GM12878 (cell line): ENCODE results near the gene ANKRD11.

Experiments
- ATF7 ChIP-seq: fragments of 450-650 bp; IDR thresholded peaks from 2 replicates; pipeline ENCODE4 v1.6.1; 2016; ENCODE audit warnings: low read depth, mild to moderate bottlenecking
- BCL11A ChIP-seq: IDR thresholded peaks from 2 replicates; pipeline ENCODE4 v1.6.1; 2011; ENCODE audit warnings: low read depth, low read length
- CEBPB ChIP-seq, 2 experiments: fragments of 150-350 bp in 1 of 2; IDR thresholded peaks; 2 replicates each; pipeline ENCODE4 v1.6.1; 2012 to 2014; ENCODE audit warnings: low read depth in 2 of 2, low read length in 2 of 2, borderline replicate concordance in 1 of 2, inconsistent platforms in 1 of 2
- NRF1 ChIP-seq: conservative IDR thresholded peaks from 2 replicates; pipeline ENCODE4 v1.6.1; 2011; ENCODE audit warnings: mild to moderate bottlenecking, low read depth, low read length, improper control_type of control experiment
- POLR2A ChIP-seq: IDR thresholded peaks from 2 replicates; pipeline ENCODE4 v1.6.1; 2011; ENCODE audit warnings: low read depth, mild to moderate bottlenecking, low read length
- SP1 ChIP-seq: IDR thresholded peaks from one replicate; pipeline ENCODE4 v1.6.1; 2011; ENCODE audit warnings: low read depth, low read length
- SPI1 ChIP-seq: IDR thresholded peaks from 2 replicates; pipeline ENCODE4 v1.6.1; 2011; ENCODE audit warnings: low read depth, mild to moderate bottlenecking, low read length, moderate library complexity, borderline replicate concordance; ENCODE audit not compliant: insufficient read depth
- TCF12 ChIP-seq: IDR thresholded peaks from 2 replicates; pipeline ENCODE4 v1.6.1; 2011; ENCODE audit warnings: low read depth, mild to moderate bottlenecking, low read length
- ZNF274 ChIP-seq: IDR thresholded peaks from one replicate; pipeline ENCODE4 v1.8.0; 2011; ENCODE audit not compliant: insufficient read length, insufficient read depth
- TF ChIP-seq, protein P1 (sequence below), 3 experiments: IDR thresholded peaks in 2 of 3; conservative IDR thresholded peaks in 1 of 3; 2 replicates each; pipeline ENCODE4 v1.5.1; 2011; ENCODE audit warnings: low read depth in 3 of 3, low read length in 3 of 3, mild to moderate bottlenecking in 3 of 3, control low read depth in 2 of 3, moderate library complexity in 2 of 3, inconsistent platforms in 1 of 3, mixed read lengths in 1 of 3; ENCODE audit not compliant: control insufficient read depth in 2 of 3, insufficient read depth in 1 of 3; ENCODE audit errors: extremely low read depth in 1 of 3
- TF ChIP-seq, protein P2 (sequence below): IDR thresholded peaks from 2 replicates; pipeline ENCODE4 v1.6.1; 2012; ENCODE audit warnings: low read depth, low read length, improper control_type of control experiment

DNA sequence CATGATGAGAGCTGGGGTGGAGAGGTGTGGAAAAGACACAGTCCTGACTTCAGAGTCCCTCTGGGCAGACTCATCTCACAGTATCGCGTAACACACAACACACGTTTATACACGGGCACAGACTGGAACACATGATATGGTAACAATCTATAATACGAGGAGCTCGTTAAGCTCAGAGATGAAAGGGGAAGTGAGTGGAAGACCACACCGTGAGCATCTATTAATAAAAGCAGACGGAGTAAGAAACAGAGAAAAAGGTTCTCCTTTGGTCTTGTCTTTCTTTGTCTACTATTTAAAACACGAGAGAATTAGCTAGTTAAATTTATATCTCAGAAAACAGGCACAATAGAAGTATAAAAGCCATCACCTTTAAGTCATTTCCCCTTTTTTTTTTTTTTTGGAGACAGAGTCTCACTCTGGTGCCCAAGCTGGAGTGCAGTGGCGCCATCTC lies 13.5 kb downstream of the ANKRD11 start:
- TF ChIP-seq ZNF274: no peak
- TF ChIP-seq, protein P1, sequence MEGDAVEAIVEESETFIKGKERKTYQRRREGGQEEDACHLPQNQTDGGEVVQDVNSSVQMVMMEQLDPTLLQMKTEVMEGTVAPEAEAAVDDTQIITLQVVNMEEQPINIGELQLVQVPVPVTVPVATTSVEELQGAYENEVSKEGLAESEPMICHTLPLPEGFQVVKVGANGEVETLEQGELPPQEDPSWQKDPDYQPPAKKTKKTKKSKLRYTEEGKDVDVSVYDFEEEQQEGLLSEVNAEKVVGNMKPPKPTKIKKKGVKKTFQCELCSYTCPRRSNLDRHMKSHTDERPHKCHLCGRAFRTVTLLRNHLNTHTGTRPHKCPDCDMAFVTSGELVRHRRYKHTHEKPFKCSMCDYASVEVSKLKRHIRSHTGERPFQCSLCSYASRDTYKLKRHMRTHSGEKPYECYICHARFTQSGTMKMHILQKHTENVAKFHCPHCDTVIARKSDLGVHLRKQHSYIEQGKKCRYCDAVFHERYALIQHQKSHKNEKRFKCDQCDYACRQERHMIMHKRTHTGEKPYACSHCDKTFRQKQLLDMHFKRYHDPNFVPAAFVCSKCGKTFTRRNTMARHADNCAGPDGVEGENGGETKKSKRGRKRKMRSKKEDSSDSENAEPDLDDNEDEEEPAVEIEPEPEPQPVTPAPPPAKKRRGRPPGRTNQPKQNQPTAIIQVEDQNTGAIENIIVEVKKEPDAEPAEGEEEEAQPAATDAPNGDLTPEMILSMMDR (IDR thresholded peaks at IDR 0.05 in 2 of 3, conservative IDR thresholded peaks at IDR 0.05 in 1 of 3; ENCODE audit: control insufficient read depth in 2 of 3, extremely low read depth in 1 of 3, insufficient read depth in 1 of 3, low read depth in 3 of 3, low read length in 3 of 3): no peak
- no peak; the same call in 1 of the 2 replicates for TF ChIP-seq POLR2A
- TF ChIP-seq BCL11A: 0 out of 2 replicates have a peak, but pooled peaks have one; percentile 38
- TF ChIP-seq, protein P2, sequence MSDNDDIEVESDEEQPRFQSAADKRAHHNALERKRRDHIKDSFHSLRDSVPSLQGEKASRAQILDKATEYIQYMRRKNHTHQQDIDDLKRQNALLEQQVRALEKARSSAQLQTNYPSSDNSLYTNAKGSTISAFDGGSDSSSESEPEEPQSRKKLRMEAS: no peak
- no peak for TF ChIP-seq CEBPB (IDR thresholded peaks at IDR 0.05; ENCODE audit: borderline replicate concordance in 1 of 2, low read depth in 2 of 2, low read length in 2 of 2)
- TF ChIP-seq TCF12: no peak
- no peak for TF ChIP-seq SP1
- TF ChIP-seq NRF1: no peak
- TF ChIP-seq ATF7: 0 out of 2 replicates have a peak, but pooled peaks have one; percentile 38
- peak; percentile 94 for TF ChIP-seq SPI1
